H1 (cell line): ENCODE measurements around the gene RAD51B. TPM values are rescaled to one million over a fixed set of nuclear protein-coding genes. Genes with fewer than 3 reads are reported as not detected.

ENCODE experiments used
- CTCF ChIA-PET: fragments of 300-600 bp; sonication (Branson Sonifier 250); formaldehyde crosslinking; loops from one replicate; lab custom pipeline; 2021; ENCODE audit not compliant: partially characterized antibody; lab: Charles Lee
- POLR2A ChIA-PET: fragments of 300-600 bp; sonication (Branson Sonifier 250); formaldehyde crosslinking; loops from one replicate; lab custom pipeline; 2021; ENCODE audit warnings: inconsistent platforms; ENCODE audit not compliant: partially characterized antibody; lab: Charles Lee
- DNase-seq, 2 experiments: peaks; one replicate each; pipeline versions ENCODE4 v3.0.0 to v3.0.0-alpha.2; 2010 to 2022; ENCODE audit warnings: low spot score in 2 of 2, low read depth in 1 of 2, mixed read lengths in 1 of 2
- FAIRE-seq: peaks from 2 replicates; lab custom pipeline; 2011; peaks lifted over from hg19 to GRCh38; lab: Jason Lieb, UNC
- H2AFZ ChIP-seq: 2 replicates; pipeline ENCODE4 v1.8.1; 2012; ENCODE audit warnings: low read length, inconsistent platforms
- H2AK5ac ChIP-seq: 2 replicates; pipeline ENCODE4 v1.6.1; 2013; ENCODE audit warnings: low read depth, low read length
- H2BK120ac ChIP-seq: replicated peaks from 2 replicates; pipeline ENCODE3; 2013; ENCODE audit warnings: low read depth, low read length, inconsistent platforms
- H2BK12ac ChIP-seq: 2 replicates; pipeline ENCODE4 v1.6.1; 2013; ENCODE audit warnings: low read depth, low read length
- H2BK15ac ChIP-seq: 2 replicates; pipeline ENCODE4 v1.6.1; 2013; ENCODE audit warnings: low read length
- H2BK20ac ChIP-seq: 2 replicates; pipeline ENCODE4 v1.6.1; 2013; ENCODE audit warnings: low read length
- H2BK5ac ChIP-seq: 2 replicates; pipeline ENCODE4 v1.6.1; 2013; ENCODE audit warnings: low read depth, low read length
- H3K14ac ChIP-seq: 2 replicates; pipeline ENCODE4 v1.6.1; 2013; ENCODE audit warnings: inconsistent platforms; ENCODE audit not compliant: insufficient read length
- H3K18ac ChIP-seq: 2 replicates; pipeline ENCODE4 v1.6.1; 2013; ENCODE audit warnings: low read length; ENCODE audit errors: extremely low read depth
- H3K23ac ChIP-seq: 2 replicates; pipeline ENCODE4 v1.6.1; 2013; ENCODE audit warnings: inconsistent platforms; ENCODE audit not compliant: insufficient read length
- H3K23me2 ChIP-seq: 2 replicates; pipeline ENCODE4 v1.6.1; 2013; ENCODE audit warnings: low read depth, low read length
- H3K27ac ChIP-seq: 2 replicates; pipeline ENCODE4 v1.6.1; 2011; ENCODE audit warnings: low read depth, low read length, inconsistent platforms
- H3K27me3 ChIP-seq, 4 experiments: replicated peaks in 1 of 4; 1 replicate in 1 of 4; 2 replicates in 3 of 4; pipeline versions ENCODE4 v1.6.1 to v1.8.1; 2011 to 2013; ENCODE audit warnings: low read length in 3 of 4, mild to moderate bottlenecking in 3 of 4, inconsistent platforms in 2 of 4, mixed read lengths in 2 of 4, moderate library complexity in 1 of 4; ENCODE audit not compliant: control insufficient read depth in 3 of 4, insufficient read depth in 3 of 4; ENCODE audit errors: extremely low read depth in 1 of 4
- H3K36me3 ChIP-seq, 4 experiments: 2 replicates each; pipeline versions ENCODE4 v1.6.1 to v1.8.1; 2011 to 2013; ENCODE audit warnings: mild to moderate bottlenecking in 4 of 4, low read length in 3 of 4, moderate library complexity in 2 of 4, control low read depth in 1 of 4, inconsistent platforms in 1 of 4; ENCODE audit not compliant: insufficient read depth in 4 of 4, control insufficient read depth in 2 of 4
- H3K4ac ChIP-seq: replicated peaks from 2 replicates; pipeline ENCODE3; 2013; ENCODE audit warnings: low read length, low read depth, mixed read lengths, inconsistent platforms; ENCODE audit not compliant: insufficient read length
- H3K4me1 ChIP-seq, 4 experiments: replicated peaks in 1 of 4; 1 replicate in 1 of 4; 2 replicates in 3 of 4; pipeline versions ENCODE4 v1.6.1 to v1.8.1; 2011 to 2013; ENCODE audit warnings: low read length in 3 of 4, inconsistent platforms in 2 of 4, mixed read lengths in 1 of 4; ENCODE audit not compliant: insufficient read depth in 4 of 4, control insufficient read depth in 3 of 4
- H3K4me2 ChIP-seq, 2 experiments: 2 replicates each; pipeline versions ENCODE4 v1.6.1 to v1.8.1; 2011 to 2013; ENCODE audit warnings: low read depth in 2 of 2, low read length in 2 of 2, control low read depth in 1 of 2, inconsistent platforms in 1 of 2, mild to moderate bottlenecking in 1 of 2; ENCODE audit not compliant: insufficient read depth in 1 of 2
- H3K4me3 ChIP-seq, 4 experiments: fragments of 200-600, 300-600 bp in 1 of 4; sonication (generic), shearing (Covaris generic), sonication (Bioruptor Twin) in 1 of 4; 2 replicates each; pipeline versions ENCODE4 v1.5.1 to v1.8.1; 2011 to 2016; ENCODE audit warnings: low read length in 4 of 4, low read depth in 3 of 4, control low read depth in 2 of 4, inconsistent platforms in 2 of 4, mild to moderate bottlenecking in 2 of 4, mixed read lengths in 1 of 4, moderate library complexity in 1 of 4; ENCODE audit not compliant: insufficient read depth in 2 of 4; ENCODE audit errors: extremely low read depth in 1 of 4
- H3K56ac ChIP-seq: replicated peaks from 2 replicates; pipeline ENCODE3; 2013; ENCODE audit warnings: low read depth, mild to moderate bottlenecking, mixed read lengths, low read length, inconsistent platforms; ENCODE audit not compliant: insufficient read length
- H3K79me1 ChIP-seq: 2 replicates; pipeline ENCODE4 v1.6.1; 2013; ENCODE audit warnings: low read depth, low read length, control low read depth
- H3K79me2 ChIP-seq, 2 experiments: 2 replicates each; pipeline versions ENCODE4 v1.6.1 to v1.8.1; 2012 to 2013; ENCODE audit warnings: low read length in 2 of 2, mild to moderate bottlenecking in 2 of 2, inconsistent platforms in 1 of 2; ENCODE audit not compliant: insufficient read depth in 2 of 2, control insufficient read depth in 1 of 2
- H3K9ac ChIP-seq, 4 experiments: replicated peaks in 1 of 4; 1 replicate in 1 of 4; 2 replicates in 3 of 4; pipeline versions ENCODE4 v1.6.1 to v1.8.1; 2011 to 2013; ENCODE audit warnings: low read depth in 3 of 4, low read length in 3 of 4, control low read depth in 2 of 4, mild to moderate bottlenecking in 2 of 4, moderate library complexity in 2 of 4, inconsistent platforms in 1 of 4; ENCODE audit errors: extremely low read depth in 1 of 4
- H3K9me3 ChIP-seq, 2 experiments: 2 replicates each; pipeline versions ENCODE4 v1.6.1 to v1.8.1; 2012 to 2013; ENCODE audit warnings: mild to moderate bottlenecking in 2 of 2, moderate library complexity in 2 of 2, control low read depth in 1 of 2, inconsistent platforms in 1 of 2, low read depth in 1 of 2, low read length in 1 of 2, mixed read lengths in 1 of 2; ENCODE audit not compliant: insufficient read depth in 2 of 2
- H4K20me1 ChIP-seq, 2 experiments: replicated peaks in 1 of 2; 2 replicates each; pipeline versions ENCODE3 to v1.8.1; 2011 to 2013; ENCODE audit warnings: inconsistent platforms in 2 of 2, low read length in 2 of 2, mild to moderate bottlenecking in 1 of 2; ENCODE audit not compliant: insufficient read depth in 2 of 2, control insufficient read depth in 1 of 2
- H4K5ac ChIP-seq: 2 replicates; pipeline ENCODE4 v1.6.1; 2013; ENCODE audit warnings: low read length, low read depth, mixed read lengths, inconsistent platforms; ENCODE audit not compliant: insufficient read length
- H4K8ac ChIP-seq: 2 replicates; pipeline ENCODE4 v1.8.0; 2013; ENCODE audit warnings: mild to moderate bottlenecking, moderate library complexity, low read length, inconsistent platforms; ENCODE audit not compliant: insufficient read depth; ENCODE audit errors: extremely low read depth
- H4K91ac ChIP-seq: replicated peaks from 2 replicates; pipeline ENCODE3; 2013; ENCODE audit warnings: low read length, mixed read lengths, inconsistent platforms; ENCODE audit not compliant: insufficient read length
- ATF2 ChIP-seq: IDR thresholded peaks from 2 replicates; pipeline ENCODE4 v1.6.1; 2012; ENCODE audit warnings: low read length, inconsistent platforms
- BACH1 ChIP-seq: IDR thresholded peaks from 2 replicates; pipeline ENCODE4 v1.6.1; 2012; ENCODE audit warnings: low read length, improper control_type of control experiment
- CBX8 ChIP-seq: fragments of 300-800, 300-1000 bp; sonication (generic); IDR thresholded peaks from 2 replicates; pipeline ENCODE4 v1.7.1; 2016; ENCODE audit warnings: low read depth, low read length, borderline replicate concordance
- CEBPB ChIP-seq: IDR thresholded peaks from 2 replicates; pipeline ENCODE4 v1.6.1; 2012; ENCODE audit warnings: low read depth, low read length
- CHD1 ChIP-seq: IDR thresholded peaks from 2 replicates; pipeline ENCODE4 v1.6.1; 2012; ENCODE audit warnings: low read depth, low read length, improper control_type of control experiment
- EP300 ChIP-seq, 2 experiments: IDR thresholded peaks; 1 replicate in 1 of 2; 2 replicates in 1 of 2; pipeline ENCODE4 v1.6.1; 2011 to 2012; ENCODE audit warnings: low read depth in 2 of 2, low read length in 2 of 2, mild to moderate bottlenecking in 2 of 2, borderline replicate concordance in 1 of 2, inconsistent platforms in 1 of 2, moderate library complexity in 1 of 2
- EZH2 ChIP-seq: fragments of 200-600 bp; sonication (generic); IDR thresholded peaks from 2 replicates; pipeline ENCODE4 v1.7.1; 2012; ENCODE audit warnings: low read depth, mild to moderate bottlenecking, moderate library complexity, low read length, inconsistent platforms; ENCODE audit not compliant: severe bottlenecking
- HDAC6 ChIP-seq: IDR thresholded peaks from one replicate; pipeline ENCODE4 v1.7.1; 2012; ENCODE audit warnings: low read depth, mild to moderate bottlenecking, inconsistent platforms, low read length, moderate library complexity
- JUND ChIP-seq: IDR thresholded peaks from 2 replicates; pipeline ENCODE4 v1.6.1; 2011; ENCODE audit warnings: mild to moderate bottlenecking, improper control_type of control experiment, low read length
- POU5F1 ChIP-seq: IDR thresholded peaks from 2 replicates; pipeline ENCODE4 v1.6.1; 2011; ENCODE audit warnings: low read depth, mild to moderate bottlenecking, low read length, moderate library complexity
- RBBP5 ChIP-seq: IDR thresholded peaks from 2 replicates; pipeline ENCODE4 v1.7.1; 2012; ENCODE audit warnings: low read depth, mild to moderate bottlenecking, inconsistent platforms, low read length, moderate library complexity, borderline replicate concordance
- SIN3A ChIP-seq, 2 experiments: IDR thresholded peaks in 1 of 2; conservative IDR thresholded peaks in 1 of 2; 2 replicates each; pipeline ENCODE4 v1.6.1; 2011 to 2012; ENCODE audit warnings: low read length in 2 of 2, improper control_type of control experiment in 1 of 2, low read depth in 1 of 2, mild to moderate bottlenecking in 1 of 2
- TAF1 ChIP-seq: IDR thresholded peaks from 2 replicates; pipeline ENCODE4 v1.6.1; 2011; ENCODE audit warnings: mild to moderate bottlenecking, low read depth, low read length
- YY1 ChIP-seq: IDR thresholded peaks from 2 replicates; pipeline ENCODE4 v1.6.1; 2011; ENCODE audit warnings: low read depth, mild to moderate bottlenecking, low read length
- polyA plus RNA-seq, 7 experiments: library from polyadenylated mRNA; depleted of rRNA in 3 of 7; stranded (reverse) in 5 of 7; unstranded in 2 of 7; fragments of >200 nt in 5 of 7; fragments of 200-250 nt in 2 of 7; gene quantifications; 1 replicate in 5 of 7; 2 replicates in 1 of 7; 4 replicates in 1 of 7; pipeline versions ENCODE4 v1.2.1 to v1.2.3, GENCODE V29; 2011 to 2013; ENCODE audit warnings: missing spikeins in 2 of 7, mixed read lengths in 2 of 7
- total RNA-seq: library from RNA; stranded (reverse); fragmentation: NEBNext Ultra II Directional; extraction: Animal tissue kit (Norgen Biotek cat#: 25700); gene quantifications from 2 replicates; pipeline ENCODE4 v1.2.1, GENCODE V29; 2021

The RAD51B gene
- total and polyA plus RNA-seq, 2 of the 8 experiments (the other 6 are each of a cell fraction or from before 2014, with no cell fraction given): 3.9 to 14.9 TPM

DNA sequence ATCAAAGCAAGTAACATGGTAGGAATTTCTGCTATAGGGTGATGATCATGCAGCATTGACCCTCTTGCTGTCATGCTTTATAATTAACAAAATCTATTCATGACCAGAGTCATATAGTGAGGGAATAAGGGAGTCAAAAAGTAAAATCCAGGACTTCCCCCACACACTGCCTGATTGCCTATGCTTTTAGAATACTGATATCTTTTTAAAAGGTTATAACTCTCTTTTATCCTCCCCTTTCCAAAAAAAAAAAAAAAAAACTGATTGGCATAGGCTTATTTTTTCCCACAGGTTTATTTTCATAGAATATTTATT lies 921.9 kb downstream of the RAD51B start:
- no peaks in the 10 kb centered on the region; a peak in 2 of 4 replicates for H3K9me3 ChIP-seq
- no peak overlapping the region for H3K14ac ChIP-seq
- no peak overlapping the region for H3K9ac ChIP-seq
- no peaks in the 10 kb centered on the region for H3K23me2 ChIP-seq
- FAIRE-seq: no peak
- H4K20me1 ChIP-seq: no peaks in the 10 kb centered on the region
- H3K23ac ChIP-seq: no peak overlapping the region
- no peak overlapping the region for H3K56ac ChIP-seq
- H3K36me3 ChIP-seq: no peaks in the 10 kb centered on the region
- H3K79me2 ChIP-seq: no peaks in the 10 kb centered on the region
- H2BK15ac ChIP-seq: no peak overlapping the region
- H2BK12ac ChIP-seq: no peak overlapping the region
- peaks cover 0 to 4% (median 0%) of the 10 kb centered on the region in 4 experiments; a peak in 2 of 7 replicates for H3K4me1 ChIP-seq
- no peaks in the 10 kb centered on the region for H3K79me1 ChIP-seq
- no peak overlapping the region for H2BK20ac ChIP-seq
- H2AFZ ChIP-seq: no peak overlapping the region
- no peak overlapping the region for H3K18ac ChIP-seq
- H3K27me3 ChIP-seq: no peaks in the 10 kb centered on the region
- H4K5ac ChIP-seq: no peak overlapping the region
- no peak overlapping the region for H2BK5ac ChIP-seq
- no peak overlapping the region for H2BK120ac ChIP-seq
- POLR2A ChIA-PET: no interaction called here
- no peak overlapping the region for H3K27ac ChIP-seq
- no peak overlapping the region for H3K4me3 ChIP-seq
- CTCF ChIA-PET: no interaction called here
- no peak for DNase-seq
- H3K4me2 ChIP-seq: no peak overlapping the region
- H4K91ac ChIP-seq: no peak overlapping the region
- H3K4ac ChIP-seq: no peak overlapping the region
- H2AK5ac ChIP-seq: no peak overlapping the region
- H4K8ac ChIP-seq: no peak overlapping the region
- no peak for TF ChIP-seq POU5F1
- no peak for TF ChIP-seq RBBP5
- no peak for TF ChIP-seq TAF1
- no peak for TF ChIP-seq CEBPB
- no peak for TF ChIP-seq EP300 (IDR thresholded peaks at IDR 0.05; ENCODE audit: borderline replicate concordance in 1 of 2, low read depth in 2 of 2, low read length in 2 of 2)
- TF ChIP-seq BACH1: no peak
- TF ChIP-seq ATF2: no peak
- TF ChIP-seq CHD1: no peak
- TF ChIP-seq HDAC6: no peak
- TF ChIP-seq EZH2: no peak
- TF ChIP-seq SIN3A (conservative IDR thresholded peaks at IDR 0.05 in 1 of 2, IDR thresholded peaks at IDR 0.05 in 1 of 2; ENCODE audit: low read depth in 1 of 2, low read length in 2 of 2): no peak
- no peak for TF ChIP-seq JUND
- no peak for TF ChIP-seq YY1
- no peak for TF ChIP-seq CBX8
